IMR-90 (cell line): Measurements from ENCODE around the gene IGLL5. TPM values are rescaled to one million over a fixed set of nuclear protein-coding genes. Genes with fewer than 3 reads are reported as not detected.

Source experiments
- ATAC-seq: fragments of 200-7000 bp; cut with Tn5 transposase; 2 replicates; pipeline ENCODE4 v1.9.1; 2020; ENCODE audit warnings: low read depth, mild to moderate bottlenecking, moderate library complexity
- BruUV-seq: library from RNA; stranded (reverse); fragments of 400-500 nt; replicated peaks from 2 replicates; lab custom pipeline; 2021; lab: Mats Ljungman, UMichigan
- CTCF ChIA-PET: fragments of 300-600 bp; formaldehyde crosslinking; extraction: SDS; loops from one replicate; lab custom pipeline; 2021; ENCODE audit warnings: antibody characterized with exemption; lab: Yijun Ruan, JAX
- POLR2A ChIA-PET: fragments of 300-600 bp; sonication (Branson Sonifier 250); formaldehyde crosslinking; loops from one replicate; lab custom pipeline; 2022; ENCODE audit warnings: antibody characterized with exemption; ENCODE audit not compliant: unreplicated experiment; lab: Charles Lee
- DNase-seq: peaks from one replicate; pipeline ENCODE4 v3.0.0; 2013
- H2AFZ ChIP-seq: replicated peaks from 2 replicates; pipeline ENCODE3; 2013; ENCODE audit warnings: low read length, mild to moderate bottlenecking; ENCODE audit not compliant: poor library complexity
- H2AK5ac ChIP-seq: 2 replicates; pipeline ENCODE4 v1.6.1; 2013; ENCODE audit warnings: low read depth, low read length, inconsistent platforms
- H2AK9ac ChIP-seq: replicated peaks from 2 replicates; pipeline ENCODE3; 2013; ENCODE audit warnings: mild to moderate bottlenecking, low read depth, low read length, moderate library complexity; ENCODE audit not compliant: poor library complexity
- H2BK120ac ChIP-seq: 2 replicates; pipeline ENCODE4 v1.6.1; 2013; ENCODE audit warnings: low read depth, low read length, inconsistent platforms
- H2BK15ac ChIP-seq: 3 replicates; pipeline ENCODE4 v1.6.1; 2013; ENCODE audit warnings: low read depth, low read length, inconsistent platforms
- H2BK20ac ChIP-seq: 2 replicates; pipeline ENCODE4 v1.6.1; 2013; ENCODE audit warnings: low read depth, mild to moderate bottlenecking, inconsistent platforms, low read length, moderate library complexity
- H2BK5ac ChIP-seq: 2 replicates; pipeline ENCODE4 v1.6.1; 2013; ENCODE audit warnings: mild to moderate bottlenecking, low read depth, low read length, inconsistent platforms; ENCODE audit not compliant: poor library complexity, severe bottlenecking
- H3K14ac ChIP-seq: replicated peaks from 2 replicates; pipeline ENCODE4 v1.6.1; 2013; ENCODE audit warnings: low read depth, low read length, inconsistent platforms
- H3K18ac ChIP-seq: 2 replicates; pipeline ENCODE4 v1.6.1; 2013; ENCODE audit warnings: low read depth, low read length, control low read depth
- H3K23ac ChIP-seq: 2 replicates; pipeline ENCODE4 v1.6.1; 2013; ENCODE audit warnings: low read depth, low read length, inconsistent platforms
- H3K27ac ChIP-seq: 2 replicates; pipeline ENCODE4 v1.5.1; 2013; ENCODE audit warnings: mild to moderate bottlenecking, control low read depth, low read length; ENCODE audit not compliant: insufficient read depth
- H3K27me3 ChIP-seq: 2 replicates; pipeline ENCODE4 v1.6.1; 2013; ENCODE audit warnings: low read length; ENCODE audit not compliant: control insufficient read depth, insufficient read depth
- H3K36me3 ChIP-seq: 2 replicates; pipeline ENCODE4 v1.6.1; 2013; ENCODE audit warnings: low read length, mixed read lengths; ENCODE audit not compliant: control insufficient read depth, insufficient read depth
- H3K4ac ChIP-seq: 2 replicates; pipeline ENCODE4 v1.6.1; 2013; ENCODE audit warnings: low read depth, low read length, inconsistent platforms
- H3K4me1 ChIP-seq: 2 replicates; pipeline ENCODE4 v1.6.1; 2013; ENCODE audit warnings: low read length, mixed read lengths; ENCODE audit not compliant: control insufficient read depth, insufficient read depth
- H3K4me2 ChIP-seq: 2 replicates; pipeline ENCODE4 v1.6.1; 2013; ENCODE audit warnings: low read depth, mild to moderate bottlenecking, control low read depth, low read length, moderate library complexity
- H3K4me3 ChIP-seq: 2 replicates; pipeline ENCODE4 v1.5.1; 2013; ENCODE audit warnings: low read depth, mild to moderate bottlenecking, control low read depth, low read length, moderate library complexity; ENCODE audit not compliant: insufficient read depth
- H3K56ac ChIP-seq: 2 replicates; pipeline ENCODE4 v1.6.1; 2013; ENCODE audit warnings: low read length, inconsistent platforms; ENCODE audit not compliant: insufficient read depth; ENCODE audit errors: extremely low read depth
- H3K79me1 ChIP-seq, 2 experiments: 2 replicates each; pipeline ENCODE4 v1.6.1; 2013; ENCODE audit warnings: low read length in 2 of 2, inconsistent platforms in 1 of 2, low read depth in 1 of 2
- H3K9ac ChIP-seq: 2 replicates; pipeline ENCODE4 v1.6.1; 2013; ENCODE audit warnings: low read depth, low read length, control low read depth
- H3K9me1 ChIP-seq: 2 replicates; pipeline ENCODE4 v1.6.1; 2013; ENCODE audit warnings: low read length, inconsistent platforms; ENCODE audit not compliant: insufficient read depth
- H3K9me3 ChIP-seq: 2 replicates; pipeline ENCODE4 v1.6.1; 2013; ENCODE audit warnings: low read length; ENCODE audit not compliant: control insufficient read depth, insufficient read depth
- H4K20me1 ChIP-seq: 2 replicates; pipeline ENCODE4 v1.6.1; 2013; ENCODE audit warnings: low read length, inconsistent platforms; ENCODE audit not compliant: insufficient read depth
- H4K5ac ChIP-seq: 2 replicates; pipeline ENCODE4 v1.6.1; 2013; ENCODE audit warnings: mild to moderate bottlenecking, low read depth, low read length, control low read depth
- H4K8ac ChIP-seq, 2 experiments: 2 replicates each; pipeline ENCODE4 v1.6.1; 2013; ENCODE audit warnings: low read depth in 2 of 2, low read length in 2 of 2, control low read depth in 1 of 2, inconsistent platforms in 1 of 2
- H4K91ac ChIP-seq: 2 replicates; pipeline ENCODE4 v1.6.1; 2013; ENCODE audit warnings: low read depth, low read length, inconsistent platforms; ENCODE audit not compliant: insufficient read depth
- BHLHE40 ChIP-seq: fragments of 150-350 bp; IDR thresholded peaks from 2 replicates; pipeline ENCODE4 v1.6.1; 2016; ENCODE audit warnings: mild to moderate bottlenecking, low read depth, low read length
- CEBPB ChIP-seq: IDR thresholded peaks from 2 replicates; pipeline ENCODE4 v1.6.1; 2012; ENCODE audit warnings: low read depth, low read length, improper control_type of control experiment
- CHD1 ChIP-seq: IDR thresholded peaks from 2 replicates; pipeline ENCODE4 v1.6.1; 2012; ENCODE audit warnings: low read depth, low read length, improper control_type of control experiment
- ELK1 ChIP-seq: fragments of 150-350 bp; IDR thresholded peaks from 2 replicates; pipeline ENCODE4 v1.6.1; 2016; ENCODE audit warnings: low read depth, mild to moderate bottlenecking, low read length, moderate library complexity, borderline replicate concordance
- FOS ChIP-seq: fragments of 150-350 bp; IDR thresholded peaks from 2 replicates; pipeline ENCODE4 v1.6.1; 2016; ENCODE audit warnings: low read depth, low read length
- MAFK ChIP-seq: IDR thresholded peaks from 2 replicates; pipeline ENCODE4 v1.6.1; 2012; ENCODE audit warnings: low read depth, low read length, improper control_type of control experiment
- MAZ ChIP-seq: IDR thresholded peaks from 2 replicates; pipeline ENCODE4 v1.6.1; 2012; ENCODE audit warnings: low read depth, mild to moderate bottlenecking, low read length, improper control_type of control experiment, moderate library complexity, borderline replicate concordance
- MXI1 ChIP-seq: IDR thresholded peaks from 2 replicates; pipeline ENCODE4 v1.6.1; 2012; ENCODE audit warnings: low read depth, mild to moderate bottlenecking, low read length, moderate library complexity, borderline replicate concordance
- NFE2L2 ChIP-seq: fragments of 150-350 bp; IDR thresholded peaks from 2 replicates; pipeline ENCODE4 v1.6.1; 2016; ENCODE audit warnings: low read depth, mild to moderate bottlenecking, low read length
- POLR2A ChIP-seq: IDR thresholded peaks from 2 replicates; pipeline ENCODE4 v1.6.1; 2012; ENCODE audit warnings: mild to moderate bottlenecking, low read depth, low read length
- RAD21 ChIP-seq: IDR thresholded peaks from 2 replicates; pipeline ENCODE4 v1.6.1; 2012; ENCODE audit warnings: low read length, improper control_type of control experiment
- RCOR1 ChIP-seq: IDR thresholded peaks from 2 replicates; pipeline ENCODE4 v1.6.1; 2012; ENCODE audit warnings: mild to moderate bottlenecking, low read length, improper control_type of control experiment; ENCODE audit not compliant: insufficient replicate concordance
- RFX5 ChIP-seq: IDR thresholded peaks from 2 replicates; pipeline ENCODE4 v1.8.0; 2012; ENCODE audit warnings: low read depth, mild to moderate bottlenecking, low read length, moderate library complexity
- SMC3 ChIP-seq: fragments of 150-350 bp; IDR thresholded peaks from 2 replicates; pipeline ENCODE4 v1.6.1; 2016; ENCODE audit warnings: low read depth, mild to moderate bottlenecking, antibody characterized with exemption, low read length, moderate library complexity
- WGBS, 2 experiments: methylation state at CpG; one replicate each; pipeline versions ENCODE4 v1.1.5 to v1.1.7; 2013; ENCODE audit warnings: missing lambda C conversion rate in 2 of 2; ENCODE audit not compliant: insufficient read length in 1 of 2; ENCODE audit errors: extremely low coverage in 2 of 2; 5-methylcytosine and 5-hydroxymethylcytosine counted together
- dilution Hi-C: fragments of 300-500 bp; cut with HindIII; formaldehyde crosslinking; loops from one replicate; pipeline ENCODE4 v1.14.3; 2018; ENCODE audit warnings: low sequenced_read_pairs; ENCODE audit not compliant: unreplicated experiment
- in situ Hi-C: fragments of 300-500 bp; cut with MboI; formaldehyde crosslinking; loops from 3 replicates; pipeline ENCODE4 v1.14.3; 2019; ENCODE audit warnings: low sequenced_read_pairs, inconsistent platforms, mixed read lengths
- intact Hi-C: fragments of 100-400 bp; cut with micrococcal nuclease; formaldehyde crosslinking; loops from 2 replicates; pipeline ENCODE4 v1.10.0; 2022
- polyA plus RNA-seq, 3 experiments: library from polyadenylated mRNA; depleted of rRNA; stranded (reverse); fragments of >200 nt; gene quantifications; 2 replicates each; pipeline ENCODE4 v1.2.3, GENCODE V29; 2012; ENCODE audit warnings: low replicate concordance in 1 of 3
- total RNA-seq: library from RNA; depleted of rRNA; stranded (reverse); fragments of >200 nt; gene quantifications from 2 replicates; pipeline ENCODE4 v1.2.3, GENCODE V29; 2012
- TF ChIP-seq, protein P1 (sequence below): fragments of 150-350 bp; IDR thresholded peaks from 2 replicates; pipeline ENCODE4 v1.6.1; 2017; ENCODE audit warnings: mild to moderate bottlenecking, antibody characterized with exemption, low read length, low read depth
- TF ChIP-seq, protein P2 (sequence below): conservative IDR thresholded peaks from 2 replicates; pipeline ENCODE4 v1.5.1; 2012; ENCODE audit warnings: mild to moderate bottlenecking, low read depth, low read length, improper control_type of control experiment

Gene IGLL5
- total and polyA plus RNA-seq, 2 of the 4 experiments (the other 2 are of a cell fraction): not detected

DNA sequence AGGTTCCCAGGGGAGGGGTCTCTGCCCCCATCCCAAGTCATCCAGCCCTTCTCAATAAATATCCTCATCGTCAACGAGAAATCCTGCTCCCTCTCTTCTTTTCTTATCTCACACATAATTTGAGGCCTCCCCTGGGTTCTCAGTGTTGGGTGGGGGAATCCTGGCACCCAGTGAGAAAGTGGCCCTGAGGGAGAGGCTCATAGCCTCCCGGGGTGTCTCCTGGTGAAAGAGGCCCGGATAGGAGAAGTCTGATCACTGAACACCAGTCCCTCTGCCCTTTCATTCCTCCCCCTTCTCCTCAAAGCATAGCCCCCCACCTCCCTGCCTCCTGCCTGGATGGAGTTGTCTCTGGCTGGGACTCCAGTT is 35.3 kb downstream of the IGLL5 start:
- Histone ChIP-seq H3K36me3 (no peaks in the 10 kb centered on the region), H4K8ac (no peak overlapping the region), H2BK20ac (no peak overlapping the region), H3K14ac (no peak overlapping the region), H2AK9ac (no peak overlapping the region), H2AK5ac (no peak overlapping the region), H3K27ac (no peak overlapping the region), H3K9me1 (no peaks in the 10 kb centered on the region), H4K20me1 (no peaks in the 10 kb centered on the region), H2BK15ac (no peak overlapping the region), H2AFZ (no peak overlapping the region), H3K4me1 (no peaks in the 10 kb centered on the region), H3K23ac (no peak overlapping the region), H3K9ac (no peak overlapping the region), H4K91ac (no peak overlapping the region), H3K4me2 (no peak overlapping the region), H3K4me3 (no peak overlapping the region), H3K56ac (no peak overlapping the region), H3K18ac (no peak overlapping the region), H3K79me1 (no peaks in the 10 kb centered on the region), H3K27me3 (peaks cover 10% of the 10 kb centered on the region), H2BK5ac (no peak overlapping the region), H2BK120ac (no peak overlapping the region), H3K9me3 (no peaks in the 10 kb centered on the region), H3K4ac (no peak overlapping the region), H4K5ac (no peak overlapping the region)
- BruUV-seq: no TSS peak
- no peak for ATAC-seq
- POLR2A ChIA-PET: no interaction called here
- in situ Hi-C loops: no loop called here
- intact Hi-C loops: no loop called here
- no peak for DNase-seq
- dilution Hi-C loops: no loop called here
- CTCF ChIA-PET: no interaction called here
- WGBS, 2 experiments: no CpG with 5 or more reads among the region's 4 CpGs
- no peak for TF ChIP-seq SMC3
- TF ChIP-seq MAFK: no peak
- TF ChIP-seq MAZ: no peak
- no peak for TF ChIP-seq CHD1
- TF ChIP-seq, protein P1, sequence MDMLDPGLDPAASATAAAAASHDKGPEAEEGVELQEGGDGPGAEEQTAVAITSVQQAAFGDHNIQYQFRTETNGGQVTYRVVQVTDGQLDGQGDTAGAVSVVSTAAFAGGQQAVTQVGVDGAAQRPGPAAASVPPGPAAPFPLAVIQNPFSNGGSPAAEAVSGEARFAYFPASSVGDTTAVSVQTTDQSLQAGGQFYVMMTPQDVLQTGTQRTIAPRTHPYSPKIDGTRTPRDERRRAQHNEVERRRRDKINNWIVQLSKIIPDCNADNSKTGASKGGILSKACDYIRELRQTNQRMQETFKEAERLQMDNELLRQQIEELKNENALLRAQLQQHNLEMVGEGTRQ: no peak
- TF ChIP-seq, protein P2, sequence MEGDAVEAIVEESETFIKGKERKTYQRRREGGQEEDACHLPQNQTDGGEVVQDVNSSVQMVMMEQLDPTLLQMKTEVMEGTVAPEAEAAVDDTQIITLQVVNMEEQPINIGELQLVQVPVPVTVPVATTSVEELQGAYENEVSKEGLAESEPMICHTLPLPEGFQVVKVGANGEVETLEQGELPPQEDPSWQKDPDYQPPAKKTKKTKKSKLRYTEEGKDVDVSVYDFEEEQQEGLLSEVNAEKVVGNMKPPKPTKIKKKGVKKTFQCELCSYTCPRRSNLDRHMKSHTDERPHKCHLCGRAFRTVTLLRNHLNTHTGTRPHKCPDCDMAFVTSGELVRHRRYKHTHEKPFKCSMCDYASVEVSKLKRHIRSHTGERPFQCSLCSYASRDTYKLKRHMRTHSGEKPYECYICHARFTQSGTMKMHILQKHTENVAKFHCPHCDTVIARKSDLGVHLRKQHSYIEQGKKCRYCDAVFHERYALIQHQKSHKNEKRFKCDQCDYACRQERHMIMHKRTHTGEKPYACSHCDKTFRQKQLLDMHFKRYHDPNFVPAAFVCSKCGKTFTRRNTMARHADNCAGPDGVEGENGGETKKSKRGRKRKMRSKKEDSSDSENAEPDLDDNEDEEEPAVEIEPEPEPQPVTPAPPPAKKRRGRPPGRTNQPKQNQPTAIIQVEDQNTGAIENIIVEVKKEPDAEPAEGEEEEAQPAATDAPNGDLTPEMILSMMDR: no peak
- TF ChIP-seq CEBPB: no peak
- TF ChIP-seq MXI1: no peak
- TF ChIP-seq RFX5: no peak
- no peak for TF ChIP-seq POLR2A
- TF ChIP-seq RCOR1: no peak
- no peak for TF ChIP-seq BHLHE40
- TF ChIP-seq ELK1: no peak
- no peak for TF ChIP-seq NFE2L2
- no peak for TF ChIP-seq RAD21
- no peak for TF ChIP-seq FOS
